Lower leg skin (tissue), 4 donors: ENCODE measurements around the gene KRT33A. TPM values are rescaled to one million over a fixed set of nuclear protein-coding genes. Genes with fewer than 3 reads are reported as not detected.

Source experiments
- DNase-seq, 2 donors: peaks; one replicate each; pipeline ENCODE4 v3.0.0-alpha.2; 2019; ENCODE audit warnings: low spot score in 2 of 2
- H3K4me3 ChIP-seq: fragments of 200-600 bp; sonication (generic); 2 replicates; pipeline ENCODE4 v1.5.1; 2017; ENCODE audit warnings: mild to moderate bottlenecking, low read depth; ENCODE audit not compliant: poor library complexity, severe bottlenecking
- POLR2A ChIP-seq, 2 donors: fragments of 450-650 bp; IDR thresholded peaks; one replicate each; pipeline ENCODE4 v1.6.1; 2016 to 2017; ENCODE audit warnings: antibody characterized with exemption in 2 of 2, mild to moderate bottlenecking in 1 of 2, moderate library complexity in 1 of 2
- whole genome bisulfite sequencing, 2 donors: methylation state at CpG; one replicate each; pipeline ENCODE4 v1.1.5; 2018; 5-methylcytosine and 5-hydroxymethylcytosine counted together
- intact Hi-C: fragments of 100-400 bp; cut with DNase I; formaldehyde crosslinking; loops from one replicate; pipeline ENCODE4 v1.15.0; 2023; ENCODE audit warnings: low total_unique reads
- total RNA-seq, 4 donors: library from RNA; depleted of rRNA; stranded (reverse); fragments of >200 nt; gene quantifications; one replicate each; pipeline ENCODE4 v1.1.0, GENCODE V29; 2016
- TF ChIP-seq, protein P1 (sequence below), 3 donors: fragments of 450-650 bp; IDR thresholded peaks; one replicate each; pipeline ENCODE4 v1.5.1; 2016; ENCODE audit warnings: antibody characterized with exemption in 3 of 3, mild to moderate bottlenecking in 3 of 3, moderate library complexity in 2 of 3

The KRT33A gene
- total RNA-seq, 4 donors from 2014 or later, result 0.25 to 73.9 (median 11.0) TPM; not detected in 1

- H3K4me3 ChIP-seq, result no peak within 1 kb of the TSS
- peak in 1 of 2 donors; percentile 83 for DNase-seq
- WGBS, 2 donors, result 46 to 50% methylated on average over 6 to 7 of the region's 7 CpGs
These were observed 41.7 kb downstream of the KRT33A start, which contains the start of gene KRTAP16-1 for GRCh38 chr17:41308918-41309359. Gene KRTAP16-1, minus strand, starts transcription at chr17:41309309. Its CDS starts 56 bp downstream, at chr17:41309253.

DNA sequence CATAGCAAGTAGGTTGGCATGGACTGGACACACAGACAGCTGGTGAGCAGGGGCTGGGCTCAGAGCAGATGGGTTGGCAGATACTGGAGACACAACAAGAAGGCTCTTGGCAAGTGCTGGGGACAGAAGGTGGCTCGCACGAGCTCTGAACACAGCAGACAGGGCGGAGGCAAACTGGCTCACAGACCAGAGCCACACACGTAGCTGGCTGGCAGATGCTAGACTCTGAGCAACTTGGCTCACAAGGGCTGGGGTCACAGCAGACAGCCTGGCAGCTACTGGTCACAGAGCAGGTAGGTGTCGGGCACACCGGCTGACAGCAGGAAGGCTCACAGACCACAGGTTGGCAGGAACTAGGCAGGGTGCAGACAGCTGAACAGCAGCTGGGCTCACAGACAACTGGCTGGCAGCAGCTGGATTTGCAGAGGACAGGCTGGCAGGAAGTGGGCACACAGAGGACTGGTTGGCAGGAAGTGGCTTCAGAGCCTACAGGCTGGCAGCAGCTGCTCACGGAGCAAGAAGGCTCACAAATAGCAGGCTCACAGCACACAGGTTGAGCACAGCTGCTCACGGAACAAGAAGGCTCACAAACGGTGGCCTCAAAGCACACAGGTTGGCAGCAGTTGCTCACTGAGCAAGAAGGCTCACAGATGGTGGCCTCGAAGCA is 42.2 kb downstream of the KRT33A start:
- TF ChIP-seq, protein P1, sequence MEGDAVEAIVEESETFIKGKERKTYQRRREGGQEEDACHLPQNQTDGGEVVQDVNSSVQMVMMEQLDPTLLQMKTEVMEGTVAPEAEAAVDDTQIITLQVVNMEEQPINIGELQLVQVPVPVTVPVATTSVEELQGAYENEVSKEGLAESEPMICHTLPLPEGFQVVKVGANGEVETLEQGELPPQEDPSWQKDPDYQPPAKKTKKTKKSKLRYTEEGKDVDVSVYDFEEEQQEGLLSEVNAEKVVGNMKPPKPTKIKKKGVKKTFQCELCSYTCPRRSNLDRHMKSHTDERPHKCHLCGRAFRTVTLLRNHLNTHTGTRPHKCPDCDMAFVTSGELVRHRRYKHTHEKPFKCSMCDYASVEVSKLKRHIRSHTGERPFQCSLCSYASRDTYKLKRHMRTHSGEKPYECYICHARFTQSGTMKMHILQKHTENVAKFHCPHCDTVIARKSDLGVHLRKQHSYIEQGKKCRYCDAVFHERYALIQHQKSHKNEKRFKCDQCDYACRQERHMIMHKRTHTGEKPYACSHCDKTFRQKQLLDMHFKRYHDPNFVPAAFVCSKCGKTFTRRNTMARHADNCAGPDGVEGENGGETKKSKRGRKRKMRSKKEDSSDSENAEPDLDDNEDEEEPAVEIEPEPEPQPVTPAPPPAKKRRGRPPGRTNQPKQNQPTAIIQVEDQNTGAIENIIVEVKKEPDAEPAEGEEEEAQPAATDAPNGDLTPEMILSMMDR (IDR thresholded peaks at IDR 0.05), result no peak
- no peak for TF ChIP-seq POLR2A (IDR thresholded peaks at IDR 0.05)
- H3K4me3 ChIP-seq, result no peak overlapping the region
- DNase-seq, result no peak
- 11 to 16% methylated on average over 9 to 10 of the region's 10 CpGs for WGBS, 2 donors
- intact Hi-C loops, result no loop called here

More at GRCh38 chr17:41308918-41309359, 41.7 kb downstream of the KRT33A start, which contains the start of gene KRTAP16-1:
- TF ChIP-seq, protein P1 (IDR thresholded peaks at IDR 0.05), result no peak
- no peak for TF ChIP-seq POLR2A (IDR thresholded peaks at IDR 0.05)
- intact Hi-C loops, result no loop called here

DNA sequence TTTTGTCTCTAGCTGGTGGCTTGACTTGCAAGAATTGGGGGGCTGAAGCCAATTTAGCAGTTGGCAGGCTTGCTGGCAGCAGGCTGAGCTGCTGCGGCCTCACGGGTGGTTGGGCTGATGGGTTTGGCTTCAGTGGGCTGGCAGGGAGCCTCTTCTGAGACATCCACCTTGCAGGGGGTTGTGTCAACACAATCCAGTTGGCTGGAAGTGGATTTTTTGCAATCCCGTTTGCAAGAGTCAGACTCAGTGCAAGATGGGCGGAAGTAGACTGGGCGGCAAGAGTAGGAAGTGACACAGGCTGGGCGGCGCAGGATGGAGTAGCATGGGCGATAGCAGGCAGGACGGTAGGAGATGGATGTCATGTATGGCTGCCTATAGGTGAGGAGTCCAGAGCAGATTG is 43.0 kb downstream of the KRT33A start:
- no peak overlapping the region for H3K4me3 ChIP-seq
- DNase-seq, result no peak
- WGBS, 2 donors, result 61 to 70% methylated on average over 9 of the region's 9 CpGs
- TF ChIP-seq, protein P1 (IDR thresholded peaks at IDR 0.05), result no peak
- no peak for TF ChIP-seq POLR2A (IDR thresholded peaks at IDR 0.05)
- intact Hi-C loops, result no loop called here

GRCh38 chr17:41304091-41304490 is 46.5 kb downstream of the KRT33A start:
- intact Hi-C loops, result no loop called here
- 70 to 72% methylated on average over 12 of the region's 12 CpGs for WGBS, 2 donors
- DNase-seq, result no peak
- TF ChIP-seq, protein P1 (IDR thresholded peaks at IDR 0.05), result no peak
- TF ChIP-seq POLR2A (IDR thresholded peaks at IDR 0.05), result no peak
- H3K4me3 ChIP-seq, result no peak overlapping the region

GRCh38 chr17:41302981-41303380 is 47.6 kb downstream of the KRT33A start:
- intact Hi-C loops, result no loop called here
- no peak for DNase-seq
- H3K4me3 ChIP-seq, result no peak overlapping the region
- TF ChIP-seq POLR2A (IDR thresholded peaks at IDR 0.05), result no peak
- TF ChIP-seq, protein P1 (IDR thresholded peaks at IDR 0.05), result no peak
- 60 to 64% methylated on average over 4 of the region's 4 CpGs for WGBS, 2 donors
